SW480 (cell line): ENCODE results near the gene SPRED1.

ENCODE experiments used
- DNase-seq: peaks from one replicate; pipeline ENCODE4 v3.0.0-alpha.2; 2016; ENCODE audit warnings: low spot score

SPRED1 gene

GRCh38 chr15:38252481-38253350 is at the start of gene SPRED1:
TSS of gene SPRED1 (plus strand) at chr15:38252836. CDS start at chr15:38253186, 350 bp downstream.
- DNase-seq: peak; percentile 48

- no peak for DNase-seq
These were observed 46.9 kb upstream of the SPRED1 start for GRCh38 chr15:38205526-38206272.

GRCh38 chr15:38207621-38208020 is 45.0 kb upstream of the SPRED1 start:
- DNase-seq: no peak

GRCh38 chr15:38208206-38208605 is 44.4 kb upstream of the SPRED1 start:
- no peak for DNase-seq

- no peak for DNase-seq
These were observed 43.9 kb upstream of the SPRED1 start for GRCh38 chr15:38208779-38209178.

GRCh38 chr15:38211249-38211648 is 41.4 kb upstream of the SPRED1 start:
- DNase-seq: no peak

GRCh38 chr15:38211811-38212210 is 40.8 kb upstream of the SPRED1 start:
- no peak for DNase-seq

- no peak for DNase-seq
These were observed 39.8 kb upstream of the SPRED1 start for GRCh38 chr15:38212729-38213351.

- no peak for DNase-seq
These were observed 39.3 kb upstream of the SPRED1 start for GRCh38 chr15:38213356-38213755.

GRCh38 chr15:38215707-38216106 is 36.9 kb upstream of the SPRED1 start:
- no peak for DNase-seq

GRCh38 chr15:38216763-38217162 is 35.9 kb upstream of the SPRED1 start:
- no peak for DNase-seq

- DNase-seq: peak; percentile 9
These were observed 35.4 kb upstream of the SPRED1 start for GRCh38 chr15:38217191-38217595.

GRCh38 chr15:38217788-38218609 is 34.6 kb upstream of the SPRED1 start:
- no peak for DNase-seq

GRCh38 chr15:38220606-38221273 is 31.9 kb upstream of the SPRED1 start:
- DNase-seq: no peak

- no peak for DNase-seq
These were observed 28.1 kb upstream of the SPRED1 start for GRCh38 chr15:38224486-38224885.

GRCh38 chr15:38225381-38225780 is 27.3 kb upstream of the SPRED1 start:
- DNase-seq: no peak

GRCh38 chr15:38226608-38227266 is 25.9 kb upstream of the SPRED1 start:
- DNase-seq: no peak

- DNase-seq: no peak
These were observed 24.7 kb upstream of the SPRED1 start for GRCh38 chr15:38227941-38228340.

- DNase-seq: no peak
These were observed 24.0 kb upstream of the SPRED1 start for GRCh38 chr15:38228618-38229017.

- DNase-seq: no peak
These were observed 22.8 kb upstream of the SPRED1 start for GRCh38 chr15:38229705-38230310.
